ENCODE data around the gene NFIC.
A peak's percentile ranks its signal among the peaks of the same experiment; 100 is the strongest.
"Not testable (repeated sequence)": the region's sequence is repeated elsewhere in the genome, so short reads cannot be mapped to it uniquely, and the experiment has no call there.

The NFIC gene

GRCh38 chr19:3365836-3366752 is at the start of gene NFIC:
TSS of gene NFIC (plus strand) at chr19:3366583. CDS start at chr19:3366637, 54 bp downstream.
- peak; percentile 27 for DNase-seq

GRCh38 chr19:3316659-3317207 is 49.6 kb upstream of the NFIC start:
- no peak for DNase-seq

GRCh38 chr19:3319643-3320353 is 46.6 kb upstream of the NFIC start:
- no peak for DNase-seq

- no peak for DNase-seq
These were observed 46.1 kb upstream of the NFIC start for GRCh38 chr19:3320354-3320670.

GRCh38 chr19:3320853-3321252 is 45.5 kb upstream of the NFIC start:
- DNase-seq: no peak

GRCh38 chr19:3321696-3322095 is 44.7 kb upstream of the NFIC start:
- no peak for DNase-seq

GRCh38 chr19:3322199-3322978 is 44.0 kb upstream of the NFIC start:
- DNase-seq: no peak

- no peak for DNase-seq
These were observed 43.4 kb upstream of the NFIC start for GRCh38 chr19:3323026-3323425.

- no peak for DNase-seq
These were observed 42.7 kb upstream of the NFIC start for GRCh38 chr19:3323658-3324057.

GRCh38 chr19:3324405-3324856 is 42.0 kb upstream of the NFIC start:
- peak; percentile 39 for DNase-seq

GRCh38 chr19:3325451-3325850 is 40.9 kb upstream of the NFIC start:
- DNase-seq: no peak

GRCh38 chr19:3328743-3329142 is 37.6 kb upstream of the NFIC start:
- DNase-seq: no peak

- no peak for DNase-seq
These were observed 36.3 kb upstream of the NFIC start for GRCh38 chr19:3330047-3330446.

- DNase-seq: not testable (repeated sequence)
These were observed 34.2 kb upstream of the NFIC start for GRCh38 chr19:3332232-3332631.

- DNase-seq: no peak
These were observed 33.3 kb upstream of the NFIC start for GRCh38 chr19:3333020-3333583.

GRCh38 chr19:3333662-3334061 is 32.7 kb upstream of the NFIC start:
- no peak for DNase-seq

- DNase-seq: not testable (repeated sequence)
These were observed 31.5 kb upstream of the NFIC start for GRCh38 chr19:3334749-3335430.

GRCh38 chr19:3335431-3336350 is 30.7 kb upstream of the NFIC start:
- no peak for DNase-seq

GRCh38 chr19:3336351-3336679 is 30.1 kb upstream of the NFIC start:
- DNase-seq: no peak

- peak; percentile 62 for DNase-seq
These were observed 29.5 kb upstream of the NFIC start for GRCh38 chr19:3336680-3337523.

All from NCI-H345 (cell line).